Measurements from ENCODE around the gene CCDC85B.

The CCDC85B gene

DNA sequence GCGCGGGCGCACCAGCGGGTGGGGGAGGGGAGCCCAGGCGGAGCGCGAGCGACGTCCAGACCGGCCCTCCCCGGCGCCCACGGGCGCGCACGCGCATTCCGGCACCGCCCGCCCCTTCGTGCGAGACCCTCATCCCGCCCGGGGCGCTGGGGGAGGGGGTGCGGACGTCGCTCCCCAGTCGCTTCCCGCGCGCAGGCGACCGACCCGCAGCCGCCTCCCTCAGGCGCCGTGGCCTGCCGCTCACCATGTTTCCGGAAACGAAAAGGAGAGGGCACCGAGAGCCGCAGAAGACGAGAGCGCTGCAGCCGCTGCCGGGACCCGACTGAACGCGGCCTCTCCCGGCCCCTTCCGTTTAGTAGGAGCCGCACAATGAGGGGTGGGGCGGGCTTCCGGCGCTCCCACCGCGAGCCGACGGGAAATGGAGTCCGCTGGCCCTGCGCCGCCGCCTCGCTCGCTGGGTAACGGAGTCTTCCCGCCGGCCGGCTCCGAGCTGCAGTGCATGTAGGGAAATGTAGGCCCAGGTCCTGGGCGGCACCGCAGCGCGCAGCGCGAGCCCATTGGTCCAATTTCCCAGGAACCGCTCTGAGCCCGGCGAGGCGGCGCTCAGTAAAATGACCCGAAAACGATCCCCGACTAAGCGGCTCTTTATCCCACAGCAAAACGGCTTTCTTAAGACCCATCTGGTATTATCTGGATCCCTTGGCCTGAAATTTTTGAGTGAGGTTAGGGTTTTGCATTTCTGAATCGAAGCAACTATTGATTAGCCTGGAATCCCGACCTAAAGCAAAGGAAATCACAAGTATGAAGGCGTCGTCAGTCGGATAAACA lies 32.4 kb upstream of the CCDC85B start, which contains the start of gene CFL1:
CFL1 (minus strand) TSS at position 328 of the 828 bp plus-strand sequence; CDS start at position 247, 81 bp downstream.
- peak; percentile 98 for DNase-seq

DNA sequence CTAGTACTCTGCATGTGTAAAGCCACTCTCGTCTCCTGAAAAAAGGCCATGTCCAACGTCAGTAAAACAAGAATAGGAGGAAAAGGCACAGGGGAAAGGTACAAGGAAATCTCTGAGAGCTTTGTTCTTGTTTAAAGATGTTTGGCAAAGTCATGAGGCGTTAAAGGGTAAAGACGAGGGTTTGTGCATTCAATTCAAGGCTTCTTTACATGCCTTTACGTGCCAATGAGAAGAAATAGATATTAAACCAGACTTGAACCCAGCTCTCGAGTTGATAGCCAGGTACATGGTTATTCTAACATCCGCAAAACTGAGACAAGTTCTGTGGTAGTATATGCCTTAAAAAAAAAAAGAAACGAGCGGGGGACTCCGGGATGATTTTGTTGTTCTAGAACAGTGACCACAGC lies 31.8 kb upstream of the CCDC85B start:
- no peak for DNase-seq

DNA sequence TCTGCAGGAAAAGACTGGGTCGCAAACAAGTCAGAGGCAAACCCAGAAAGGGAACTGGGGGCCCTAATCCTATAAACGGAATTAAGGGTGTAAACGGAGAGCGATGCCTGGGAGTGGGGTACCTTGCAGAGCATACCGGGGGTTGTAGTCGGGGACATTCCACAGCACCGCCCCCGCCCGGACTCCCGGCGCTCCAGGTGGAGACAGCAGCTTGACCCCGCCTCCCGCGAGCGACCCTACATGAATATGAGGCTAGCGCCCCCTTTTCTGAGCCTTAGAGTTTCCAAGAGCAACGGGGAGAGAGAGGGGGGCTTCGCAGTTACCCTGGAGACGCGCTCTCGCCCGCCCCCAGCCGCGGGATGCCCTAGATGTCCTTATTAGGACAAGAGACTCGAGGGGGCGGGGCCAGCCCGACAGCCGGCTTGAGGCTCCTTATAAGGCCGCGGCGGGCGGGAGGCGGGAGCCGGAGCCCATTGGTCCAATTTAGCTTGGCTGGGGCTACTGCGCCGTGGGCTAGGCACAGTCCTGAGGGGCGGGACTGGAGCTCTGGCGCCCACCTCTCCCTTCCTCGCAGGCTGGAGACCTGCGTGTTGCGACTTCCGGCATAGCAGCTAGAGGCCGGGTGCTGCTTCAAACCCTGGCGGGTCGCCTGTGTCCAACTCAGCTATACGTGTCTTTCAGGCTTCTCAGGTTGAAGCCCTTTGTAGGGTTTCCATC lies 31.2 kb upstream of the CCDC85B start:
- peak; percentile 99 for DNase-seq

DNA sequence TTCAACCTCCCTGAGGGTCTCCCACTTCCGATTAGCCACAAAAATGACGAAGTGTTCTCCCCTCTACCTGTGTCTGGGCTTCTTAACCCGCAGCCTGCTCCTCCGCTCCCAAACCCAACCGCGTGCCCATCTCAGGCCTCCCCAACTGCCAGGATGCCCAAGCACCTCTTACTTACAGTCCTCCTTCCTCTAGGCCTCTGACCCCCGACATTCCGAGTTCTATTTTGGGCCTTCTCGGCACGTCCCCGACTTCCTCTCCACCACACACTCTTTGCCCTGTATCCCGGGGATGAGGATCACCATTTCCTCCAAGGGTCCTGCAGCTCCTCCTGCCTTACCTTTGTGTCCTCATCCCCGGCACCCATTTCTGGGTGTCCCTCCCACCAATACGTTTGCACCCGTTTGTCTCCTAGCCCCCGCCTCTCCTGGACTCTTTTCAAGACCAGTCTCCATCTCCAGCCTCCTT lies 30.6 kb upstream of the CCDC85B start:
- DNase-seq = no peak

DNA sequence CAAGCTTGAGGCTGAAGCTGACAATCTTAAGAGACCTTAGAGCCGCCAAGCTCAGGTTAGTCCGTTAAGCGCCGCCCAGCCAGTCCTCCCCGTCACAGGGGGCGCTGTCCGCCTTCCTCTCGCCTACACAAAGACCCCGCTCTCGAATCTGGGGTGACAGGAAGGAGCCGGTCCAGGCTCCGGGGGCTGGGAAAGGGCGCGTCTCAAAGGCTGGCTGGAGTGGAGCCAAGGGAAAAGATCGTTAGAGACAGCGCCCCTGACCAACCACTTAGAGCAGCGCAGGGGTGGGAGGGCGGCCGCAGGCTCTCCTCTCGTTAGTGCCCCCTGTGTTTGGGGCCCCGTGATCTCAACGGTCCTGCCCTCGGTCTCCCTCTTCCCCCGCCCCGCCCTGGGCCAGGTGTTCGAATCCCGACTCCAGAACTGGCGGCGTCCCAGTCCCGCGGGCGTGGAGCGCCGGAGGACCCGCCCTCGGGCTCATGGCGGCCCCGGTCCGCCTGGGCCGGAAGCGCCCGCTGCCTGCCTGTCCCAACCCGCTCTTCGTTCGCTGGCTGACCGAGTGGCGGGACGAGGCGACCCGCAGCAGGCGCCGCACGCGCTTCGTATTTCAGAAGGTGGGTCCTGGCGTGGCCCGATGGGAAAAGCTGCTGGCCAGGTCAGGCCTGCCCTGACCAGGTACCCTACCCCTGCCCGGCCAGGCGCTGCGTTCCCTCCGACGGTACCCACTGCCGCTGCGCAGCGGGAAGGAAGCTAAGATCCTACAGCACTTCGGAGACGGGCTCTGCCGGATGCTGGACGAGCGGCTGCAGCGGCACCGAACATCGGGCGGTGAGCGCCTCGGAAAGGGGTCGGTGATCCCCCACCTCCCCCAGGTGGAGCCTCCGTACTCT lies 30.0 kb upstream of the CCDC85B start, which contains the start of gene MUS81:
MUS81 (plus strand) TSS at position 156 of the 887 bp plus-strand sequence; CDS start at position 477, 321 bp downstream.
- peak; percentile 99 for DNase-seq

DNA sequence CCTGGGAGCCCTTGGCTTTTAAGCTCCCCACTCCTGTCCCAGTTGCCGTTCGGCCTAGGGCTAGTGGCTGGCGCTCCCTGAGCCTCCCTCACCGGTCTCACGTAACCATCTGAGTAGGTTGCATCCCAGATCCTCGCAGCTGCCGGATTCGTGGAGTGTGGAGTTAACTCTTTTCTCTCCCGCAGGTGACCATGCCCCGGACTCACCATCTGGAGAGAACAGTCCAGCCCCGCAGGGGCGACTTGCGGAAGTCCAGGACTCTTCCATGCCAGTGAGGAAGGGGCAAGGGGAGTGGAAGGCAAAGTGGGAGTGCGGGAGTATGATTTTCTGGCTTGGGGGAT lies 29.3 kb upstream of the CCDC85B start:
- no peak for DNase-seq

DNA sequence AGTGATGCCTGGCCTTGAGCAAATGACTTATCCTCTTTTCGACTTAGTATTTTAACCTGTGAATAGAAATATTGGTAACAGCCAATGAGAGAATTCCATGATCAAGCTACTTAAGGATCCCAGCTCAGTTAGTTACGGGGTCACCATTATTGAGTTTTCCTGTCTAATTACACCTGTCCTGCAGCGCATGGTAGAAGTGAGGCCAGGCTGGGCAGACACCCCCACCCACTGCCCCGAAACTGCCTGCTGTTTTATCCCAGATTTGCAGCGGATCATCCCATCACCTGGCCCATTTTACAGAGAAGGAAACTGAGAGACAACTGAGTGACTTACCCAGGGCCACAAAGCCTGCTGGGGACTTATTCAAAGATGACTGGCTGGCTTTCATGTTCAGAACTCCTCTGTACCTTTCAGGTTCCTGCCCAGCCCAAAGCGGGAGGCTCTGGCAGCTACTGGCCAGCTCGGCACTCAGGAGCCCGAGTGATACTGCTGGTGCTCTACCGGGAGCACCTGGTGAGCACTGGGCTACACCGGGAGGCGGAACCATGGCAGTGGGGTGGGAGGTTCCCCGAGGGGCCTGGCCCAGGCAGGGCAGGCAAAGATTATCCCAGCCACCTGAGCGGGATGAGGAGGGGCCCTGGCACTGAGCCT lies 28.8 kb upstream of the CCDC85B start:
- no peak for DNase-seq

DNA sequence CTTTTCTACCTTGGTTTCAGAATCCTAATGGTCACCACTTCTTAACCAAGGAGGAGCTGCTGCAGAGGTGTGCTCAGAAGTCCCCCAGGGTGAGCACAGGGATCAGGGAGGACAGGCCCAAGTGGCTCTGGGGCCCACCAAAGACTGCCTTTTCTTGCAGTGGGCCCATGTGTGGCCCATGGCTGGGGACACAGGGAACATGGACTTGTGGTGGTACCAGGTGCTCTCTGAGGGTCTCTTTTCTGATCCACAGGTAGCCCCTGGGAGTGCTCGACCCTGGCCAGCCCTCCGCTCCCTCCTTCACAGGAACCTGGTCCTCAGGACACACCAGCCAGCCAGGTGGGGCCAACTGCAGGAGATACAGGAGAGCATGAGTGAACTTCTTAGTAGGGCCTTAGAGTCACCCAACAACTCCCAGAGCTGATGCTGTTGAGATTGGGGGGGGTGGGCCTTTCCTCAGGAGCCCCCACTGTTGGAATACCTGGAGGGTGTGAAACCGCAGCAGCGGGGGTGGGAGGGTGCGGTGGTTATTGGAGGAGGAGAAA lies 28.2 kb upstream of the CCDC85B start:
- DNase-seq = no peak

DNA sequence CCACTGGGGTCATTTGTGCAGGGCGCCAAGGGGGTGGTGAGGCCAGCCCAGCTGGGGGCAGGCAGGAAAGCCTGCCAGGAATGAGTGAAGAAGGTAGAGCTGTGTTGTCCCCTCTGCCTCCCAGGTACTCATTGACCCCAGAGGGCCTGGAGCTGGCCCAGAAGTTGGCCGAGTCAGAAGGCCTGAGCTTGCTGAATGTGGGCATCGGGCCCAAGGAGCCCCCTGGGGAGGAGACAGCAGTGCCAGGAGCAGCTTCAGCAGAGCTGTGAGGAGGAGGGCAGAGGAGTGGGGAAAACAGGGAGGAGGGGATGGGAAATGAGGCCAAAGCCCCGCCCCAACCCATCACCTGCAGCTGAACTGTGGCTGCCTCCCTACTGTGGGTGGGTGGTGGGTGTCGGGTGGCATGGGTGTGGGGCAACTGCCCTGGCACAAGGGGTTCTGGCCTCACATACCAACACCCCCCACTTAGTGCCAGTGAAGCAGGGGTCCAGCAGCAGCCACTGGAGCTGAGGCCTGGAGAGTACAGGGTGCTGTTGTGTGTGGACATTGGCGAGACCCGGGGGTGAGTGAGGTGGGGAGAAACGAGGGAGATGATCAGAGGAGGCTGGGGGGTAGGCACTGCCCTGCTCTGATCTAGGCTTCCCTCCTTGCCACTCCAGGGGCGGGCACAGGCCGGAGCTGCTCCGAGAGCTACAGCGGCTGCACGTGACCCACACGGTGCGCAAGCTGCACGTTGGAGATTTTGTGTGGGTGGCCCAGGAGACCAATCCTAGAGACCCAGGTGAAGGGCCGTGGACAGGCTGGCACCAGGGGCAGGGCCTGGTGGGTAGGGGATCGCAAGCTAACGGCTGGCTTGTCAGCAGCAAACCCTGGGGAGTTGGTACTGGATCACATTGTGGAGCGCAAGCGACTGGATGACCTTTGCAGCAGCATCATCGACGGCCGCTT lies 27.3 kb upstream of the CCDC85B start:
- DNase-seq = no peak

DNA sequence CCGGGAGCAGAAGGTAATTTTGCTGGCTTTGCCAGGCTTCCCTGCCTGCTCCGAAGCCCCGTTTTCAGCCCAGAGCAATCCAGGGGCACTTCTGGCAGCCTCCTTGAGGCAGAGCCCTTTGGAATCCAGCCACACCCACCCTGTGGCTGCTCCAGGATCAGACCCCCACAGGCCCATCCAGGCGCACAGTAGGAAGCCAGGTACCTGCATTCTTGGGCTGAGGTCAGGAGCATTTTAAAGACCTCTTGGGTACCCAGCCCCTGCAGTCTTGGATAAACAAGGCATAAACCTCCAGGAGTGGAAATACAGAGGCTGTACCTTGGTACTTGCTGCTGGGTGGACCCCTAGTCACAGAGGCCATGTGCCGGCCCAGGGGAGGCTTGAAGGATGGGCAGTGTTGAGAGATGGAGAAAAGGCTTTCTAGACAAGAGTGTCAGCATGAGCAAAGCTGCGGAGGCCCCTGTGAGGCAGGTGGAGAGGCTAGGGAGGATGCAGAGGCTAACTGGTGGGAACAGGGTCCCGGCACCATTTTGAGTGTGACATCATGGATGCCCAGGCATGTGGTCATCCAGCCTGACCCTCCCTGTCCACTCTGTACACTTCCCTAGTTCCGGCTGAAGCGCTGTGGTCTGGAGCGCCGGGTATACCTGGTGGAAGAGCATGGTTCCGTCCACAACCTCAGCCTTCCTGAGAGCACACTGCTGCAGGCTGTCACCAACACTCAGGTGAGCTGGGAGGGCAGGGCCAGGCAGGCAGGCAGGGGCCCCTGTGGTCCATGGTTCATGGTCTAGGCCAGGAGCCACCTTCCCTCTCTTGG lies 26.4 kb upstream of the CCDC85B start:
- DNase-seq = no peak

DNA sequence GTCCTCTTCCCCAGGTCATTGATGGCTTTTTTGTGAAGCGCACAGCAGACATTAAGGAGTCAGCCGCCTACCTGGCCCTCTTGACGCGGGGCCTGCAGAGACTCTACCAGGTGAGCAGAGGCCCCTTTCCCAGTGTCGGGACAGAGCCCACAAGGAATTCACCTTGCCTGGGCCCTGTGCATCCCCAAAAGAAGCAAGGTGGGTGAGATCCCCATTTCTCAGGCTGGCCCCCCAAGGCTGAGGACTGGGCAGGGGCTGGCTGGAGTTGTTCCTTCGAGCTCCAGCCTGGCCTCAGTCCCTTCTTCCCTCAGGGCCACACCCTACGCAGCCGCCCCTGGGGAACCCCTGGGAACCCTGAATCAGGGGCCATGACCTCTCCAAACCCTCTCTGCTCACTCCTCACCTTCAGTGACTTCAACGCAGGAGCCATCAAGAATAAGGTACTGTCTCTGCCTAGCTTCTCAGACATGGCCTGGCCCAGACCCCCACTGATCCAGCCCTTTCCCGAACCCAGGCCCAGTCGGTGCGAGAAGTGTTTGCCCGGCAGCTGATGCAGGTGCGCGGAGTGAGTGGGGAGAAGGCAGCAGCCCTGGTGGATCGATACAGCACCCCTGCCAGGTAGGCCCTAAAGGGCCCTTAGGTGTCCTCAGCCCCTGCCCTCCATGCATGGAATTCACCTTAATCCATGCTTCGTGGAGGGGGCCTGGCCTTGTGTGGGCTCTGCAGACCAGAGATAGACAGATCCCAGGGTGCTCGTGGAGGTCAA lies 25.6 kb upstream of the CCDC85B start:
- DNase-seq = no peak

DNA sequence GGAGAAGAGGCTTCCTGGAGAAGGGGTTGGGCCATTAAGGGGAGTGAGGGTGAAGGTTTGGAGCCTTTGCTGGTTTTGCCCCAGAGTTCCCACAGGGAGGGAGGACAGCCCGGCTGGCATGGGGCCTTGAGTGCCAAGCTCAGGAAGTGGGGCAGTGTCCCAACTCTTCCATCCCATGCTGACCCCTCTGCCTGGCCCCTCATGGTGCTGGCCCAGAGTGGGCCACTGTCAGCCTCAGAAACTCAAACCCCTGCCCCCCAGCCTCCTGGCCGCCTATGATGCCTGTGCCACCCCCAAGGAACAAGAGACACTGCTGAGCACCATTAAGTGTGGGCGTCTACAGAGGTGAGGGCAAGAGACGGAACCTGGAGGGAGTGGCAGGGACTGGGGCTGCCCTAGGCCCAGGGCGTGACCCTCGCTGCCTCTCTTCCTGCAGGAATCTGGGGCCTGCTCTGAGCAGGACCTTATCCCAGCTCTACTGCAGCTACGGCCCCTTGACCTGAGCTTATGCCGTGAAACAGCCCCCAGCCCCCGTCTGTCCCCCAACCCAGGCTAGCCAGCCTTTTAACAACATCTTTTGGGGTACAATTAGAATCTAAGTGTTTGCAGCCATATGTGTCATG lies 24.8 kb upstream of the CCDC85B start:
- DNase-seq = no peak

DNA sequence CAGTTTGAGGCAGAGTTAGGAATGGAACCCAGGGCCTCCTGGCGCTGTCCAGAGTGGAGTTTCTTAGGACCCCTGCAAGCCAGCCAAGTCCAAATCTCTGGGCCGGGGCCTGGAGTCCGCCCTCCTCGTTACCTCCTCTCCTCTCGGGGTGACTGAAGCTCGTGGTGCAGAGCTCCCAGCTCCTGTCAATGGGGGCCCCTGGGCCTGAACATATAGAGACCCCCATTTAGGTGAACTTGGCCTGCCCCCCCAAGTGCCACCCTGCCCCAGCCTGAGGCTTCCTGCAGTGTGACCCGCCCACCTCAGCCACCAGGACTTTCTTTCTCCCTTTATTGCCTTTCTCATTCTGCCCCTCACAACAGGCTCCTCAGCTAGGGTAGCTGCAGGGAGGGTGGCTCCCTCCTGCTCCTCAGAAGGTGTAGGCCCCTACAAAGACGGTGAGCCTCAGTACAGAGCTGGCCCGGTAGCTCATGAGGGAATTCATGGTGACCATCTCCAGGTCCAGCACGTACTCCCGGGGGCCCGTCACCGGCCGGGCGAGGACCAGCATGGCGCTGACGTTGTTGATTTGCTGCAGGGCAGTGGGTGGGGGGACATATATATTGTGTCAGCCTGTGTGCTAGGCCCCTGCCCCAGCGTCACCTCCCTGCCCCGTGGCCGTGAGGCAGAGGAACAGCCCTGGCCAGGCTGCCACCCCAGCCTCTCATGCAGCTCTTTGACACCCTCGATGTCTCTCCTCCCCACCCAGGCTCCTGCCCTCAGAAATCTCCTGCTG lies 23.8 kb upstream of the CCDC85B start:
- DNase-seq = no peak

DNA sequence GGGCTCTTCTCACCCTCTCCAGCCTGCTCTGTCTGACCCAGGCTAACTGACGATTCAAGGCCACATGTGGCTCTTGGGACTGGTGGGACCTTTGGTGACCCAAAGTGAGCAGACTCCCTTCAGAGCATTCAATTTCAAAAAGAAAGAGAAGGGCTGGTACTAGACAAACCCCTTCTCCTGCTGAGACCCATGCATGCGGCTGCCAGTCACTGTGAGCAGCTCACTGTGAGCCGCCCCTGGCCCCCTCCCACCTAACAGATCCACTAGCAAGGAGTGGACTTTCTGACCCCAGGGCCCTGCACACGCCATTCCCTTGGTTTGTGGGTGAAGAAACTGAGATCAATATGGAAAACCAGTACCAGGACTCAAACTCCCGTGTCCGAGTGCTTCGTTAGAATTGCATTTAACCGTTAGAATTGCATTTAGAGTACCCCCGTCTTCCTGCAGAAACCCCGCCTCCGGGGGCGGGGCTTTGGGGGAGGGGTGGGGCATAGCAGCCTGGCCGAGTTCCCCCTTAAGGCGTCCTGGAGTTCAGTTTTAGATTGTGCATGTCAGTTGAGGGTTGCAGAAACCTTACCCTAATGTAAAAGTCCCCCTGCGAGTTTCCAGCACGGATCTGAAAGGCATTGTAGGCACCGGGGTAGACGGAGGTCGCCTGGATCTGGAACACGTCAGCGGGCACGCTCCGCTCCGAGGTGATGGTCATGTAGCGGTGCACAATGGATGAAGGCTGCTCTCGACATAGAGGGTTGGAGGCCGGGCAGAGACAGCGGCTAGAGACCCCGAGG lies 23.0 kb upstream of the CCDC85B start:
- DNase-seq = no peak

DNA sequence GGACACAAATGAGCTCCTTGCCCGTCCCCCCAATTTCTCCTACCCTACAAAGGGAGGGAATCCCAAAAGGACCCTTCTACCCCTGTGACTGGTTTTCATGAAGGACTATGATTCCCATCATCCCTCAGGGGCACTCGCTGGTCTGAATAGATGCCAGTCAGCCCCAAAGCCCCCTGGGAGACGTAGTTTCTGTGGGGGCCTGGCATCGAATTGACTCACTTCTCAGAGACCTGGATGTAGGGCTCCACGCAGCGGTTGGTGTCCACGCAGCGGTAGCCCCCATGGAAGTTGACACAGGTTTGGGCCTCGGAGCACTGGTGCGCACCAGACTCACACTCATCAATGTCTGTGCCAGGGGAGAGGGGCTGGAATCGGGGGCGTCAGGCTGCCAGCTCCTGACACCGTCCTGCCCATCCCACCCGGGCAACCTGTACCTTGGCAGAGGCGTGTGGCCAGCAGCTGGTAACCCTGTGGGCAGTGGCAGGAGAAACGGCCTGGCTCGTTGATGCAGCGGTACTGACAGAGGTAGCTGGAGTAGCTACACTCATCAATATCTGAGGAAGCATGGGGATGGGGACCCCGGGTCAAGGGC lies 22.3 kb upstream of the CCDC85B start:
- DNase-seq = peak; percentile 37

DNA sequence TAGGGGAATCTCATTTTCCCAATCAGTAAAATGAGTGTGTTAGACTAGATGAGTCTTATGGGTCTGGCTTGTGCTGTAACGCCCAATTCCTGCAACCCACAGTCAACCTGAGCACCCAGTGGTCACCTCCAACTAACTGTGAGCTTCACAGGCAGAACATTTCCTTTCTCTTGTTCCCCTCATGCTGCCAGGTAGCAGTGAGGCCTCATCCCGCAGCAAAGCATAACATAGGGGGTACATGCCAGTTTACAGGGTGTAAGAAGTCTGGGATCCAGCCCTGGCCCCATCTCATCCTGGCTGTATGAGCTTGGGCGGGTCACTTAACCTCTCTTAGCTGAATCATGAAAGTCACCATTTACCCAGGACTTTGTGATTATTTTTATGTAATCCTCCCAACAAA lies 21.6 kb upstream of the CCDC85B start:
- DNase-seq = no peak
